Ovary (tissue), 9 donors: ENCODE measurements around the gene SUCLG1. TPM values are rescaled to one million over a fixed set of nuclear protein-coding genes. Genes with fewer than 3 reads are reported as not detected.

Experiments used
- DNase-seq, 5 donors: peaks; one replicate each; pipeline ENCODE4 v3.0.0-alpha.2; 2019 to 2020
- H3K27ac ChIP-seq, 2 donors: fragments of 200-600 bp; one replicate each; pipeline versions ENCODE4 v1.5.1 to v1.8.0; 2019 to 2022
- H3K27me3 ChIP-seq: fragments of 200-600 bp; one replicate; pipeline ENCODE4 v1.8.0; 2022
- H3K36me3 ChIP-seq: fragments of 200-600 bp; sonication (generic); one replicate; pipeline ENCODE4 v1.5.1; 2019
- H3K4me1 ChIP-seq: one replicate; pipeline ENCODE4 v1.8.1; 2013; ENCODE audit warnings: mild to moderate bottlenecking, moderate library complexity; ENCODE audit not compliant: insufficient read depth
- H3K4me3 ChIP-seq: fragments of 200-600 bp; sonication (generic); one replicate; pipeline ENCODE4 v1.5.1; 2017
- H3K9me3 ChIP-seq, 2 donors: fragments of 200-600 bp in 1 of 2; sonication (generic) in 1 of 2; one replicate each; pipeline versions ENCODE4 v1.5.1 to v1.8.1; 2013 to 2019; ENCODE audit warnings: mild to moderate bottlenecking in 1 of 2, moderate library complexity in 1 of 2
- EP300 ChIP-seq: sonication (generic); formaldehyde crosslinking; IDR thresholded peaks from one replicate; pipeline ENCODE4 v1.6.1; 2017; ENCODE audit warnings: antibody characterized with exemption
- POLR2A ChIP-seq: fragments of 450-650 bp; IDR thresholded peaks from one replicate; pipeline ENCODE4 v1.6.1; 2017; ENCODE audit warnings: antibody characterized with exemption, mild to moderate bottlenecking, moderate library complexity
- WGBS, 3 donors: extraction: QIAGEN DNeasy Blood & Tissue Kit in 1 of 3; methylation state at CpG; one replicate each; pipeline versions ENCODE4 v1.1.5 to v1.1.7; 2013 to 2017; 5-methylcytosine and 5-hydroxymethylcytosine counted together
- intact Hi-C, 4 donors: fragments of 100-400 bp; cut with DNase I; formaldehyde crosslinking; loops; one replicate each; pipeline versions ENCODE4 v1.11.0 to v1.15.1; 2022 to 2023
- polyA plus RNA-seq, 2 donors: library from polyadenylated mRNA; stranded (reverse); fragments of 200-250 nt in 1 of 2; fragments of 350-450 nt in 1 of 2; fragmentation: Illumina TruSeq in 1 of 2; extraction: RNeasy Lipid Tissue Mini Kit (QIAGEN cat#74804) in 1 of 2; gene quantifications; one replicate each; pipeline ENCODE4 v1.2.3, GENCODE V29; 2013 to 2014
- total RNA-seq, 7 donors: library from RNA; depleted of rRNA in 2 of 7; stranded (reverse); fragments of >200 nt in 2 of 7; fragmentation: NEBNext Ultra II Directional in 3 of 7; extraction: Animal tissue kit (Norgen Biotek cat#: 25700) in 3 of 7; gene quantifications; one replicate each; pipeline versions ENCODE4 v1.1.0 to v1.2.4, GENCODE V29; 2016 to 2023
- TF ChIP-seq, protein P1 (sequence below), 3 donors: fragments of 450-650 bp in 2 of 3; fragments of 200-600 bp in 1 of 3; IDR thresholded peaks; one replicate each; pipeline versions ENCODE4 v1.5.1 to v1.8.0; 2016 to 2022; ENCODE audit warnings: antibody characterized with exemption in 3 of 3, mild to moderate bottlenecking in 1 of 3
- donor health status: DM: no; HTN: no; CAD: no; lungs with moderate emphysema.
- donor health status: DM: no; HTN: no; CAD: no.
- donor health status: Bipolar disorder and iron deficiency.
- donor health status: DM: yes; HTN: yes; CAD: no.
- donor health status: DM: no; HTN: no; CAD: no.
- donor health status: DM: yes; HTN: yes; CAD: no.

Gene SUCLG1
- total and polyA plus RNA-seq, 9 donors, result 33.4 to 111 (median 56.4) TPM

DNA sequence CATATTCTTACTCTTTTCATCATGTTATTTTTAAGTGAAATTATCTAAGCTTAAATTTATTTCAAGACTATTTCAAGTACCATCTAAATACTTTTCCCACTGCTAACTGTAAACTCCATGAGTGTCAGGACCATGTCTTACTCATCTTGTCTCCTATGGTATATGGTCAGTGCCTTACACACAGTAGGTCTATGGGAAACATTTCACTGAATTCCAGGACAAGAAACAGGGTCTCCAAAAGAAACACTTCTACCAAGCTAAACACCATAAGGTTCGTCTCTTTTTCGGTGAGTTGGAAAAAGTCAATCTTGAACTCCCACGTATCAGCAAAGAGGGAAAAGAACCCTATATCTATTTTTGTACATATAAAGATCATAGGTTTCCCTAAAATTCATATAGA is 6.5 kb downstream of the SUCLG1 start:
- TF ChIP-seq EP300 (no peak), POLR2A (no peak)
- TF ChIP-seq, protein P1, sequence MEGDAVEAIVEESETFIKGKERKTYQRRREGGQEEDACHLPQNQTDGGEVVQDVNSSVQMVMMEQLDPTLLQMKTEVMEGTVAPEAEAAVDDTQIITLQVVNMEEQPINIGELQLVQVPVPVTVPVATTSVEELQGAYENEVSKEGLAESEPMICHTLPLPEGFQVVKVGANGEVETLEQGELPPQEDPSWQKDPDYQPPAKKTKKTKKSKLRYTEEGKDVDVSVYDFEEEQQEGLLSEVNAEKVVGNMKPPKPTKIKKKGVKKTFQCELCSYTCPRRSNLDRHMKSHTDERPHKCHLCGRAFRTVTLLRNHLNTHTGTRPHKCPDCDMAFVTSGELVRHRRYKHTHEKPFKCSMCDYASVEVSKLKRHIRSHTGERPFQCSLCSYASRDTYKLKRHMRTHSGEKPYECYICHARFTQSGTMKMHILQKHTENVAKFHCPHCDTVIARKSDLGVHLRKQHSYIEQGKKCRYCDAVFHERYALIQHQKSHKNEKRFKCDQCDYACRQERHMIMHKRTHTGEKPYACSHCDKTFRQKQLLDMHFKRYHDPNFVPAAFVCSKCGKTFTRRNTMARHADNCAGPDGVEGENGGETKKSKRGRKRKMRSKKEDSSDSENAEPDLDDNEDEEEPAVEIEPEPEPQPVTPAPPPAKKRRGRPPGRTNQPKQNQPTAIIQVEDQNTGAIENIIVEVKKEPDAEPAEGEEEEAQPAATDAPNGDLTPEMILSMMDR (IDR thresholded peaks at IDR 0.05), result no peak
- intact Hi-C loops, result no loop called here
- no peak for DNase-seq
- Histone ChIP-seq H3K27me3 (no peaks in the 10 kb centered on the region), H3K36me3 (no peaks in the 10 kb centered on the region), H3K9me3 (no peaks in the 10 kb centered on the region), H3K27ac (no peak overlapping the region), H3K4me1 (peaks cover 9% of the 10 kb centered on the region), H3K4me3 (no peak overlapping the region)
- WGBS, 3 donors, result 77 to 86% (median 80%) methylated on average over 3 of the region's 3 CpGs

DNA sequence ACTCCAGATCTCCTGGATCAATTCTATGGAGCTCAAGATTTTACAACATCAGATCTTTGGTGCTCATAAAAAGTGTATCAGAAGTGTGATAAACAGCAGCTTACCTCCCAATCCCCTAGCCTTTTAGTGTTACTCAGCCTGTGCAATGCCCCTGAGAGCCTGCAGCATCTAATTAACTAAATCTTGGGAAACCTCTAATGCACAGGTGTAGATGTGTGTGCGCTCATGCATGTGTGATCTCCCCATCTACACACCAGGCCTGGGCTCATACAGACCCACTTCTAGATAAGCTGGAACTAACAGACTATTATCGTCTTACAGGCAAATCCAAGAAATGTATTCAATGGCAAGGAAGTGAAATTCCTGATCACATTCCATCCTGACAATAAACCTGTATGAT is 7.5 kb downstream of the SUCLG1 start:
- no peak for TF ChIP-seq EP300
- no peak for TF ChIP-seq POLR2A
- TF ChIP-seq, protein P1 (IDR thresholded peaks at IDR 0.05), result no peak
- Histone ChIP-seq H3K4me3 (no peak overlapping the region), H3K36me3 (no peaks in the 10 kb centered on the region), H3K27me3 (no peaks in the 10 kb centered on the region), H3K9me3 (no peaks in the 10 kb centered on the region), H3K27ac (no peak overlapping the region), H3K4me1 (peaks cover 7% of the 10 kb centered on the region)
- 89 to 94% (median 90%) methylated on average over 2 of the region's 2 CpGs for WGBS, 3 donors
- DNase-seq, result no peak
- intact Hi-C loops, result no loop called here

- intact Hi-C loops, result no loop called here
- TF ChIP-seq, protein P1 (IDR thresholded peaks at IDR 0.05), result no peak
- TF ChIP-seq POLR2A (no peak), EP300 (no peak)
- DNase-seq, result no peak
- no peaks in the 10 kb centered on the region for H3K27me3 ChIP-seq
- WGBS, 3 donors, result 85 to 86% (median 86%) methylated on average over 2 of the region's 2 CpGs
- H3K4me1 ChIP-seq, result peaks cover 7% of the 10 kb centered on the region
- H3K9me3 ChIP-seq, result no peaks in the 10 kb centered on the region
- no peak overlapping the region for H3K4me3 ChIP-seq
- no peaks in the 10 kb centered on the region for H3K36me3 ChIP-seq
- no peak overlapping the region for H3K27ac ChIP-seq
These were observed 8.5 kb downstream of the SUCLG1 start for GRCh38 chr2:84450288-84451227.

GRCh38 chr2:84449711-84450110 is 9.4 kb downstream of the SUCLG1 start:
- intact Hi-C loops, result no loop called here
- Histone ChIP-seq H3K27me3 (no peaks in the 10 kb centered on the region), H3K36me3 (no peaks in the 10 kb centered on the region), H3K4me1 (peaks cover 6% of the 10 kb centered on the region), H3K9me3 (no peaks in the 10 kb centered on the region), H3K27ac (no peak overlapping the region), H3K4me3 (no peak overlapping the region)
- no peak for DNase-seq
- TF ChIP-seq, protein P1 (IDR thresholded peaks at IDR 0.05), result no peak
- TF ChIP-seq POLR2A, result no peak
- TF ChIP-seq EP300, result no peak
- WGBS, 3 donors, result 90 to 92% (median 90%) methylated on average over 6 of the region's 6 CpGs
